AG08395 (cell line): ENCODE measurements around the gene LRP1B.
"Not testable (repeated sequence)": the region's sequence is repeated elsewhere in the genome, so short reads cannot be mapped to it uniquely, and the experiment has no call there.

ENCODE experiments used
- DNase-seq: peaks from one replicate; pipeline ENCODE4 v3.0.0; 2012; ENCODE audit warnings: mixed read lengths, low spot score

Gene LRP1B

GRCh38 chr2:141313972-141314371 is 816.8 kb downstream of the LRP1B start:
- DNase-seq: no peak

GRCh38 chr2:141311430-141311829 is 819.4 kb downstream of the LRP1B start:
- DNase-seq: no peak

- no peak for DNase-seq
Measured at GRCh38 chr2:141306368-141306767, 824.4 kb downstream of the LRP1B start.

- no peak for DNase-seq
Measured at GRCh38 chr2:141301551-141301950, 829.3 kb downstream of the LRP1B start.

- DNase-seq: no peak
Measured at GRCh38 chr2:141280037-141280436, 850.8 kb downstream of the LRP1B start.

- no peak for DNase-seq
Measured at GRCh38 chr2:141271346-141271745, 859.5 kb downstream of the LRP1B start.

- no peak for DNase-seq
Measured at GRCh38 chr2:141264848-141265247, 866.0 kb downstream of the LRP1B start.

GRCh38 chr2:141260911-141261310 is 869.9 kb downstream of the LRP1B start:
- DNase-seq: no peak

- DNase-seq: no peak
Measured at GRCh38 chr2:141259683-141260082, 871.1 kb downstream of the LRP1B start.

GRCh38 chr2:141242008-141242407 is 888.8 kb downstream of the LRP1B start:
- DNase-seq: no peak

- no peak for DNase-seq
Measured at GRCh38 chr2:141226560-141226959, 904.3 kb downstream of the LRP1B start.

- no peak for DNase-seq
Measured at GRCh38 chr2:141207036-141207385, 923.8 kb downstream of the LRP1B start.

GRCh38 chr2:141201016-141201565 is 929.7 kb downstream of the LRP1B start:
- no peak for DNase-seq

GRCh38 chr2:141200191-141200590 is 930.6 kb downstream of the LRP1B start:
- DNase-seq: no peak

- no peak for DNase-seq
Measured at GRCh38 chr2:141199711-141200110, 931.1 kb downstream of the LRP1B start.

GRCh38 chr2:141195087-141195486 is 935.7 kb downstream of the LRP1B start:
- no peak for DNase-seq

- DNase-seq: no peak
Measured at GRCh38 chr2:141187075-141187439, 943.8 kb downstream of the LRP1B start.

GRCh38 chr2:141186413-141187074 is 944.3 kb downstream of the LRP1B start:
- no peak for DNase-seq

GRCh38 chr2:141182246-141182645 is 948.6 kb downstream of the LRP1B start:
- no peak for DNase-seq

GRCh38 chr2:141169117-141169516 is 961.7 kb downstream of the LRP1B start:
- DNase-seq: not testable (repeated sequence)

- DNase-seq: no peak
Measured at GRCh38 chr2:141162314-141162713, 968.5 kb downstream of the LRP1B start.

GRCh38 chr2:141151611-141152286 is 979.1 kb downstream of the LRP1B start:
- DNase-seq: no peak

- no peak for DNase-seq
Measured at GRCh38 chr2:141142025-141142424, 988.8 kb downstream of the LRP1B start.
